ENCODE measurements around the gene TTLL12.

The TTLL12 gene

DNA sequence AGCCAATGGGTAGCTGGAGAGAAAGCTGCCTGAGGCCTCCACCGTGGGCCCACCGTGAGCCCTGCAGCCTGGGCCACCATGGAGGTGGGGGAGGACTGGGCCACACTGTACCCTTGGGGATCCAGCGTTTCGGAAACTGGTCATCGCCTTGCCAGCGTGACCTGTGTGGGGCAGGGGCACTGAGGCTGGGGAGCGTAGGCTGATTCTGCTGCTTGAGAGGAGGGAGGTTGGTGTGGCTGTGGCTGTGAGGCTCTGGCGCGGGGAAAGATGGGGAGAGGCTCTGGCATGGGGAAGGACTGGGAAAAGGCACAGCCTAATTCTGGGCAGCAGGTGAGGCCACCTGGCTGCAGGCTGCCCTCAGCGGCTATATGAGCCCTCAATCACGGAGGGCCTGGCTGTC lies 12.6 kb upstream of the TTLL12 start:
- DNase-seq (ENCODE audit: low spot score) = no peak

DNA sequence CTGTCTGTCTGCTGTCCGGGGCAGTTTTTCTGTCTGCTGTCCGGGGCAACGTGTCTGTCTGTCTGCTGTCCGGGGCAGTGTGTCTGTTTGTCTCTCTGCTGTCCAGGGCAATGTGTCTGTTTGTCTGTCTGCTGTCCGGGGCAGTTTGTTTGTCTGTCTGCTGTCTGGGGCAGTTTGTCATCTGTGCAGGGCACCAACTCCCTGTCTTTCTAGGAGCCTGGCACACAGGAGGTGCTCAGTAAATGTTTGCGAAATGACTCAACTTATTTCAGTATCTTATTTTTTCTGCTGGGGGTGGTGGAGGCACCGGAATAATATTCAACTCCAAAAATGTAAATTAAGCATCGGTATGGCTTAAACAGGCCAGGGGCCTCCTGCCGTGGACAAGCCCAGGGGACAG lies 12.0 kb upstream of the TTLL12 start:
- no peak for DNase-seq (ENCODE audit: low spot score)

GRCh38 chr22:43198126-43198525 lies 11.2 kb upstream of the TTLL12 start:
- DNase-seq (ENCODE audit: low spot score) = no peak

DNA sequence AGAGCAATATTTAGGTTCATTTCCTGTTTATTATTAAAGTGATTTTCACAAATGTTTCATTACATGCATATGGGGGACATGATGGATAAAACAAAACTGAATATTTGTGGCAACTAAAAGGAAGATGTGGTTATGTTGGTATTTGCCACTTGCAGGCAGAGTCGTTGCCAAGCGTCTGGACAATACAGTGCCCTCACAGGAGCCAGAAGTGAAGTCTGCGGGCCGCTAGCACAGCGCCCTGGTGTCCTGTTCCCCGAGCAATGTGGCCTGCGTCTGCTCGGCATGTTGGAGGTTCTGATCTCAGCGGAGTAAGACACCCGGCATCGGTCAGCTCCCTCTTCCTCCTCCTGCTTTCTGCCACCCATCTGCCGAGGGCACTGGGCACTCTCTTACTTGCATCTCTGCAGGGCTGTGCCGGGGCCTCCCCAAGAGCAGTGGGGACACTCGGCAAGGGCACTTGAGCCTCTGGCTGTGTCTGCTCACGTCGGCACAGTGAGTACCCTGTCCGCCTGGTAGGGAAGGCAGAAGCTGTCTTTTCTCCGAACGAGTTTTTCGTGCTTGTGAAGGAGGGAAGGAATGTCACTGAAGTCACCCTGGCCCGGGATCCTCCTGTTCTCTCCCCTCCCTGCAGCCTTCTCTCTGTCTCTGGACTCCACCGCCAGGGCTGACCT lies 10.5 kb upstream of the TTLL12 start:
- no peak for DNase-seq (ENCODE audit: low spot score)

- no peak for DNase-seq (ENCODE audit: low spot score)
Measured at GRCh38 chr22:43191831-43192230, 4.9 kb upstream of the TTLL12 start.

DNA sequence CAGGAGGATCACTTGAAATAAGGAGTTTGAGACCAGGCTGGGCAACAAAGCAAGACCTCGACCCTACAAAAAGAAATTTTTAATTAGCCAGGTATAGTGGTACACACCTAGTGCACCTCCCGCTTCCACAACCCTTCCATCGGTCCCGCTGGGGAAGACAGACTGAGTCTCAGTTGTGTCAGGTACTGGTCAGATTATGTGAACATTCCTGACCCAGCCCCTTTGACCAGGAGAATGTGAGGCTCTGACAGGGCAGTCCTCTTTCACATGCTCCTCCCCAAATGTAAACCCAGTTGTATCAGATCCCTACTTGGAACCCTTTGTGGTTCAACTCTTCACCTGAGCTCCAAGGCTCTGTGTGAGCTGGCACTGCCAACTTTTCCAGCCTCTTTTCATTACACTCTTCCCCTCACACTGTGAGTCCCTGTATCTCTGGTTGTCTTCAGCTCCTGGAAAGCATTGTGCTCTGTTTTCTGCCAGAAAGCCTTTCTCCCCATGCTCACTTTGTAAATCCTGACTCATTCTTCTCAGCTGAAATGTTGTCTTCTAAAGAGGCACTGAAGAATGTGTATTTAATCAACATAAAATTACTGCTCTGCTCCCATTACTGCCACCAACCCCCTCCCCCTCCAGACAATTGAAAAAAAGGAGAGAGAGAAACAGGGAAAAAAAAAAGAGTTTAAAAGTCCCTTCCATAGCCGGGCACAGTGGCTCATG lies 2.1 kb upstream of the TTLL12 start:
- no peak for DNase-seq (ENCODE audit: low spot score)

DNA sequence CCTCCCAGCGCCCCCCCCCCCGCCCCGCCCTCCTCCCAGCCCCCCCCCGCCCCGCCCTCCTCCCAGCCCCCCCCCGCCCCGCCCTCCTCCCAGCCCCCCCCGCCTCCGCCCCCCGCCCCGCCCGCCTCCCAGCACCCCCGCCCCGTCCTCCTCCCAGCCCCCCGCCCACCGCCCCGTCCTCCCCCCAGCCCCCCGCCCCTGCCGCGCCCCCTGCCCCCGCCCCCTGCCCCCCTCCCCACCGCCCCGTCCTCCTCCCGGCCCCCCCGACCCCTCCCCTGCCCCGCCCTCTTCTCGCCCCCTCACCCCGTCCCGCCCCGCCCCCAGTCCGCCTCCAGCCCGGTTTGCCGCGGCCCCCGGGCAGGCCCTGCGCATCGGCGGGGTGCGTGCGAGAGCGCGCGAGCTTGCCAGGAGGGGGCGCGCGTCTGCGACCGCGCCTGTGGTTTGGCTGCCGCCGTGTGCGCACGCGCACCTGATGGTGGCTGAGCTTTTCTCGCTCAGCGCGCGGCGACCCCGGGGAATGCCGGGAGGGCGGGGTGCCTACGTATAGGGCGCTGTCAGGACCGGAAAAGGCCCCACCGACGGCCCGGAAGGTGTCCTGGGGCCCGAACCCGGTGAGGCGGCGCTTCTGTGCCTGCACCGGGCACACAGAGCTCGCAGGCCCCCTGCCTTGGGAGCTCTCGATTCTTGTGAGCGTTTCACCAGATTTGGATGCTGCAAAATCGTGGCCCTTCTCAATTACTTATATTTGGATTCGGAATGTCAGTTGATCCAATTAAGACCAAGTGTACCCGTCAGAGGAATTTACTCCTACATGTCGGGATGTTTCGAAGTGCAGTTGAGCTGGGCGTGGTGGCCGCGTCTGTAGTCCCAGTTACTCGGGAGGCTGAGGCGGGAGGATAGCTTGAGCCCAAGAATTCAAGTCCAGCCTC lies 501 bp upstream of the TTLL12 start:
- DNase-seq (ENCODE audit: low spot score) = peak; percentile 90

GRCh38 chr22:43185860-43186261 lies 1.1 kb downstream of the TTLL12 start:
- peak; percentile 82 for DNase-seq (ENCODE audit: low spot score)

DNA sequence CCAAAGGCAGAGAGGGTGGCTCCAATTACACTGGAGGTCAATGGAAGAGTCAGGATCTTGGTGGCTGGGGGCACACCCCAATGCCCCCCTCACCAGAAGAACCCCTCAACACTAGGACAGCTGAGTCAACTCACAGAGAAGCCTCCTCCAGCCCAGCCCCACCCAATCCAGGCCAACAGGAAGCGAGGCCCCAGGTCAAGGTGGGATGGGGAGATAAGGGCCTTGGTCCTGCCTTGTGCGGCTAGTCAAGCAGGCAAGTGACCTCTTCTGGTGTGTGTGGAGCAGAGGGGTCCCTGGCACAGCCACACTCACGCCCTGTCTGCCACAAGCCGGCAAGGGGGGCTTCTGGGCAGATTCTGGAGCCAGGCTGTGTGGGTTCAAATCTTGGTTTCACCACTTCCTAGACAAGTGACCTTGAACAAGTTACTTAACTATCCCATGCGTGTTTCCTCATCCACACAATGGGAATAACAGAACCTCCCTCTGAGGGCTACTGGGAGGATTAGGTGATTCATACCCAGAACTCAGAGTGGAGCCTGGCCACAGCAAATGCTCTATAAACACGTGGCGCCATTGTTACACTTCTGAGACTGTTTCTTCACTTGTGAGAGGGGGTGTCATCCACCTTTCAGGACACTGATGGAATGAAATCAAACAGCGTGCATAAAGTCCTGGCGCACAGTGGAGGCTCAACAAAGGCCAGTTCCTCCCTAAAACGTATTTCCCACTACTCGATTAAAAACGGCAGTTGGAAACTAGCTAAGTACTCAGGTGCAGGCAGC lies 3.2 kb downstream of the TTLL12 start:
- no peak for DNase-seq (ENCODE audit: low spot score)

DNA sequence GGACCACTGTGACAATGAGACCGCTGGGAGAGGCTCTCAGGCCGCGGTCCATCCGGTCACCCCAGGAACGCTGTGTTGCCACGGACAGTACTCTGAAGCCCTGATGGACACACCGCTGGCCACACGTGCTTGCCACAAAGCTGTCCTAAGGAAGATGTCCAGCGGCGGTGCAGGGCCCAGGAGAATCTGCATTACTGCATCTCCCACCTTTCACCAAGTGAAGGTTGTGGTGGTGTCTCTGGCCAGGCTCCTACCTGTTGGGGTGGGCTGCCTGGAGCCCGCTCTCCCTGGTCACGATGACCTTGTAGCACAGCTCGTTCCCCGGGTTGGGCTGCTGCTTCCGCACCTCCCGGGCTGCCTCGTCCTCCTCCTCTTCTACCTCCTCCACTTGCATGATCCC lies 4.2 kb downstream of the TTLL12 start:
- no peak for DNase-seq (ENCODE audit: low spot score)

GRCh38 chr22:43182118-43182517 lies 4.8 kb downstream of the TTLL12 start:
- DNase-seq (ENCODE audit: low spot score) = no peak

- no peak for DNase-seq (ENCODE audit: low spot score)
Measured at GRCh38 chr22:43181321-43182076, 5.4 kb downstream of the TTLL12 start.

DNA sequence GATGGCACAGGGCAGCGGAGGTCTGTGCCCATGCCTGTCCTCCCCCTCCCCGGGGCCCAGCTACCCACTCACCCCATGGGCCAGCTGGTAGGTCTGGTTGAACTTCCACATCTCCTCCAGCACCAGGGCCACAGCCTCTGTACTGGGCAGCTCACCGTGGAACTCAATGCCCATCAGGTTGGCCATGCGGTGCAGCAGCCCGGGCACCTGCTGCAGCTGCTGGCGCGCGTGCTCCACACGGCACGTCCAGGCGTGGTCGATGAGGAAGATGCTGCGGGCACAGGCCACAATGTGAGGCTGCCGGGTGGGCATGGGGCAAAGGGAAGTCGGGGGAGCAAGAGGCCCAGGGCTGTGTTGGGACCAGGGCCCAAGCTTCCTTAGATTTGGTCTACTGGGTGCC lies 6.3 kb downstream of the TTLL12 start:
- no peak for DNase-seq (ENCODE audit: low spot score)

GRCh38 chr22:43179911-43180195 lies 7.1 kb downstream of the TTLL12 start:
- DNase-seq (ENCODE audit: low spot score) = no peak

- DNase-seq (ENCODE audit: low spot score) = no peak
Measured at GRCh38 chr22:43179146-43179910, 7.6 kb downstream of the TTLL12 start.

DNA sequence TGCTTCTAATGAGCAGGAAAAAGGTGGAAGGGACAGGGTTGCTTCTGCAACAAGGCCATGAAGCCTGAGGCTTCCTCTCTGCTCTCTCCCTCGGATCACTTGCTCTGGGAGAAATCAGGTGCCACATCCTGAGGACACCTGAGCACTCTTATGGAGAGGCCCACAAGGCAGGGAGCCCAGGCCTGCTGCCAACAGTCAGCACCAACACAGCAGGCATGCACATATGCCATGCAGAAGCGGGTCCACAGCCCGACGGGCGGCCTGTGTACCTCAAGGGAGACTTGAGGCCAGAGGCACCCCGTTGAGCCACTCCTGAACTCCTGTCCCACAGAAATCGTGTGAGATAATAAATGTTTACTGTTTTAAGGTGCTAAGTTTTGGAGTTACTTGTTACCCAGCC lies 9.5 kb downstream of the TTLL12 start:
- no peak for DNase-seq (ENCODE audit: low spot score)

DNA sequence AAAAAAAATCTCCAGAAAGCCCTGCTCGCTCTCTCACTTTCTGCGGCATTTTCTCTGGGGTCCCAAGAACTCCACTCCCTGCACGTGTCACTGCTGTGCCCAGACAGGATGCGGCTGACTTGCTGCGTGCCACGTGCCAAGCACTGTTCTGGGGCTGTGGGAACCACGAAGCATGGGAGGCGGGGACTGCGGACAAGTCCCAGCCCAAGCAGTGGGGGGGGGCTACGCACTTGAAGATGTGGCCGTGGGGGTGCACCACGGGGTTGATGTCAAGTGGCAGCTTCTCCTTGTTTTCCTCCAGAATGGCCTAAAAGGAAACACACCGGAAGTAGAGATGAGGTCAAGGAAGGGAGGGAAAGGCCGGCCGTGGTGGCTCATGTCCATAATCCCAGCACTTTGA lies 10.8 kb downstream of the TTLL12 start:
- no peak for DNase-seq (ENCODE audit: low spot score)

DNA sequence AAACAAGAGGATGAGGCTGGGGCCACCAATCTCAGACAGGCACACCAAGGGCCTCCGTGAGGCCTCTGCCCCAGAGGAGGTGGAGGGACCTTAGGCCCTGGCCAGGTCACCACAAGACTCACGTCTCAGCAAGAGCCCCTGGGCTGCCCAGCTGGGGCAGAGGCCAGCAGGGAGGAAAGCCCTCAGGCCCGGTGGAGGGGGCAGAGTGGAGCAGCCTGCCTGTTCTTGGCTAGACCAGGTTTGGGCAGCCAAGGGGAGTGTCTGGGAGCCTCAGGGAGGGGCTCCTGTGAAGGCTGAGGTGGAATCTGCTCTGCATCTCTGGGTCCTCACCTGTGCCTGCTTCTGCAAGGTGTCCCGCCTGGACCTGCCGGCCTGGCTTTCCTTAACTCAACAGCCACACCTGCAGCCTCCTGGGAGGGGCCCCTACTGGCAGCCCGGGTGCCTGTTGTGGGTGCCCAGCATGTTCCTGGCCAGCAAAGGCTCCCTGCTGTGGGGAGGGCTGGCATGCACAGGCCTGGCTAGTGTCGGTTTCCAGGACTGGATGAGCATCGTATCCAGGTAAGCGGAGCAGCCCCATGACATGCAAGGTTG lies 11.9 kb downstream of the TTLL12 start:
- no peak for DNase-seq (ENCODE audit: low spot score)

GRCh38 chr22:43173976-43174720 lies 12.8 kb downstream of the TTLL12 start:
- DNase-seq (ENCODE audit: low spot score) = no peak

GRCh38 chr22:43173566-43173965 lies 13.4 kb downstream of the TTLL12 start:
- DNase-seq (ENCODE audit: low spot score) = no peak
